H9 (cell line): ENCODE results near the gene NYAP2. TPM values are rescaled to one million over a fixed set of nuclear protein-coding genes. Genes with fewer than 3 reads are reported as not detected.

Source experiments
- DNase-seq: peaks from one replicate; pipeline ENCODE4 v3.0.0-alpha.2; 2017
- H2AFZ ChIP-seq: one replicate; pipeline ENCODE4 v1.6.1; 2013; ENCODE audit warnings: mild to moderate bottlenecking, low read length, control low read depth, moderate library complexity
- H2AK5ac ChIP-seq: 2 replicates; pipeline ENCODE4 v1.6.1; 2013; ENCODE audit warnings: low read length, control low read depth, mixed read lengths; ENCODE audit not compliant: insufficient read length
- H2BK120ac ChIP-seq: one replicate; pipeline ENCODE4 v1.6.1; 2013; ENCODE audit warnings: low read depth, mild to moderate bottlenecking, low read length, control low read depth, inconsistent platforms; ENCODE audit not compliant: poor library complexity, severe bottlenecking
- H2BK12ac ChIP-seq: 2 replicates; pipeline ENCODE4 v1.6.1; 2013; ENCODE audit warnings: low read length, control low read depth, mixed read lengths, low read depth; ENCODE audit not compliant: insufficient read length
- H2BK15ac ChIP-seq: 2 replicates; pipeline ENCODE4 v1.6.1; 2013; ENCODE audit warnings: low read depth, low read length, control low read depth
- H2BK20ac ChIP-seq: one replicate; pipeline ENCODE4 v1.6.1; 2013; ENCODE audit warnings: low read depth, mild to moderate bottlenecking, low read length, control low read depth, inconsistent platforms; ENCODE audit not compliant: poor library complexity, severe bottlenecking
- H2BK5ac ChIP-seq: 2 replicates; pipeline ENCODE4 v1.6.1; 2013; ENCODE audit warnings: low read length, control low read depth, mixed read lengths; ENCODE audit not compliant: insufficient read length
- H3K14ac ChIP-seq: 2 replicates; pipeline ENCODE4 v1.6.1; 2013; ENCODE audit warnings: low read length, control low read depth; ENCODE audit not compliant: insufficient read depth
- H3K18ac ChIP-seq: 2 replicates; pipeline ENCODE4 v1.6.1; 2013; ENCODE audit warnings: low read depth, mild to moderate bottlenecking, mixed read lengths, low read length, control low read depth; ENCODE audit not compliant: insufficient read length
- H3K23ac ChIP-seq: 2 replicates; pipeline ENCODE4 v1.6.1; 2013; ENCODE audit warnings: low read length, control low read depth, mixed read lengths, low read depth; ENCODE audit not compliant: insufficient read length
- H3K23me2 ChIP-seq: 2 replicates; pipeline ENCODE4 v1.6.1; 2013; ENCODE audit warnings: low read depth, mild to moderate bottlenecking, mixed read lengths, low read length, control low read depth; ENCODE audit not compliant: insufficient read length, poor library complexity, severe bottlenecking
- H3K27ac ChIP-seq: 2 replicates; pipeline ENCODE4 v1.5.1; 2013; ENCODE audit warnings: low read length, control low read depth, mixed read lengths, low read depth; ENCODE audit not compliant: insufficient read length
- H3K27me3 ChIP-seq: 2 replicates; pipeline ENCODE4 v1.6.1; 2013; ENCODE audit warnings: low read length, control low read depth, inconsistent platforms; ENCODE audit not compliant: insufficient read depth
- H3K4ac ChIP-seq: 2 replicates; pipeline ENCODE4 v1.6.1; 2013; ENCODE audit warnings: low read depth, mild to moderate bottlenecking, control low read depth, inconsistent platforms, low read length, moderate library complexity
- H3K4me1 ChIP-seq: 2 replicates; pipeline ENCODE4 v1.6.1; 2013; ENCODE audit warnings: low read length, control low read depth, inconsistent platforms; ENCODE audit not compliant: insufficient read depth
- H3K4me2 ChIP-seq: 2 replicates; pipeline ENCODE4 v1.6.1; 2013; ENCODE audit warnings: low read length, control low read depth, mixed read lengths; ENCODE audit not compliant: insufficient read length, insufficient read depth
- H3K56ac ChIP-seq: 2 replicates; pipeline ENCODE4 v1.6.1; 2013; ENCODE audit warnings: low read depth, mild to moderate bottlenecking, mixed read lengths, low read length, control low read depth; ENCODE audit not compliant: insufficient read length
- H3K79me1 ChIP-seq: 2 replicates; pipeline ENCODE4 v1.6.1; 2013; ENCODE audit warnings: low read depth, mild to moderate bottlenecking, moderate library complexity, low read length, control low read depth, inconsistent platforms; ENCODE audit not compliant: insufficient read depth, poor library complexity, severe bottlenecking
- H3K79me2 ChIP-seq: 2 replicates; pipeline ENCODE4 v1.6.1; 2013; ENCODE audit warnings: low read length, control low read depth, inconsistent platforms; ENCODE audit not compliant: insufficient read depth
- H3K9ac ChIP-seq: 2 replicates; pipeline ENCODE4 v1.6.1; 2013; ENCODE audit warnings: low read length, control low read depth, mixed read lengths; ENCODE audit not compliant: insufficient read length; ENCODE audit errors: extremely low read depth
- H3K9me3 ChIP-seq: one replicate; pipeline ENCODE4 v1.6.1; 2013; ENCODE audit warnings: low read depth, low read length, inconsistent platforms; ENCODE audit not compliant: control insufficient read depth
- H3T11ph ChIP-seq: one replicate; pipeline ENCODE4 v1.6.1; 2013; ENCODE audit warnings: mild to moderate bottlenecking, low read length, control low read depth, inconsistent platforms
- H4K20me1 ChIP-seq: one replicate; pipeline ENCODE4 v1.6.1; 2013; ENCODE audit not compliant: control insufficient read depth, insufficient read length, insufficient read depth
- H4K5ac ChIP-seq: 2 replicates; pipeline ENCODE4 v1.6.1; 2013; ENCODE audit warnings: low read depth, mild to moderate bottlenecking, mixed read lengths, low read length, control low read depth; ENCODE audit not compliant: insufficient read length
- H4K8ac ChIP-seq: replicated peaks from 2 replicates; pipeline ENCODE4 v1.6.1; 2013; ENCODE audit warnings: low read length, control low read depth, mixed read lengths, low read depth; ENCODE audit not compliant: insufficient read length
- H4K91ac ChIP-seq: 2 replicates; pipeline ENCODE4 v1.6.1; 2013; ENCODE audit warnings: low read depth, mild to moderate bottlenecking, moderate library complexity, mixed read lengths, low read length, control low read depth; ENCODE audit not compliant: insufficient read length
- H3K27ac Mint-ChIP-seq, 3 experiments: 2 replicates in 2 of 3; 3 replicates in 1 of 3; pipeline ENCODE4 v1.8.0; 2020 to 2021; ENCODE audit warnings: mixed read lengths in 3 of 3, mild to moderate bottlenecking in 1 of 3, moderate library complexity in 1 of 3
- H3K27me3 Mint-ChIP-seq: 2 replicates; pipeline ENCODE4 v1.8.0; 2021; ENCODE audit warnings: low read depth, mild to moderate bottlenecking, moderate library complexity, mixed read lengths
- H3K36me3 Mint-ChIP-seq, 3 experiments: 2 replicates in 2 of 3; 3 replicates in 1 of 3; pipeline ENCODE4 v1.8.0; 2020 to 2021; ENCODE audit warnings: low read depth in 3 of 3, mixed read lengths in 3 of 3; ENCODE audit not compliant: insufficient read depth in 1 of 3
- H3K4me1 Mint-ChIP-seq, 2 experiments: 2 replicates each; pipeline ENCODE4 v1.8.0; 2020; ENCODE audit warnings: mixed read lengths in 2 of 2
- H3K4me3 Mint-ChIP-seq, 2 experiments: 2 replicates in 1 of 2; 3 replicates in 1 of 2; pipeline ENCODE4 v1.8.0; 2020 to 2021; ENCODE audit warnings: mild to moderate bottlenecking in 2 of 2, mixed read lengths in 2 of 2, moderate library complexity in 1 of 2
- H3K9me3 Mint-ChIP-seq, 2 experiments: 2 replicates in 1 of 2; 3 replicates in 1 of 2; pipeline ENCODE4 v1.8.0; 2020; ENCODE audit warnings: mild to moderate bottlenecking in 2 of 2, mixed read lengths in 2 of 2, moderate library complexity in 1 of 2
- CTCF ChIP-seq: fragments of 200-600 bp; sonication (generic); conservative IDR thresholded peaks from 3 replicates; pipeline ENCODE4 v1.8.0; 2021; ENCODE audit warnings: antibody characterized with exemption, mild to moderate bottlenecking
- WGBS: extraction: QIAGEN DNeasy Blood & Tissue Kit; methylation state at CpG from one replicate; pipeline ENCODE4 v1.1.7; 2013; ENCODE audit warnings: missing lambda C conversion rate, low lambda C conversion rate, mixed read lengths; ENCODE audit not compliant: insufficient read length; ENCODE audit errors: extremely low coverage; 5-methylcytosine and 5-hydroxymethylcytosine counted together
- total RNA-seq: library from RNA; stranded (reverse); gene quantifications from 2 replicates; pipeline ENCODE4 v1.2.1, GENCODE V29; 2021

NYAP2 gene
- total RNA-seq, 1 experiment from 2014 or later: not detected

GRCh38 chr2:225599856-225600255 lies 200.3 kb downstream of the NYAP2 start:
- DNase-seq: no peak
- no peak for TF ChIP-seq CTCF
- H2BK15ac ChIP-seq: no peak overlapping the region
- H4K20me1 ChIP-seq: no peaks in the 10 kb centered on the region
- H4K5ac ChIP-seq: no peak overlapping the region
- no peak overlapping the region for H3K4ac ChIP-seq
- no peak overlapping the region for H3K27ac ChIP-seq
- Mint-ChIP-seq H3K27ac (no peak overlapping the region; a peak in 1 of 7 replicates), H3K36me3 (peaks cover 0 to 5% (median 4%) of the 10 kb centered on the region in 3 experiments; a peak in 2 of 7 replicates), H3K4me3 (no peak overlapping the region), H3K27me3 (no peaks in the 10 kb centered on the region), H3K4me1 (no peaks in the 10 kb centered on the region), H3K9me3 (peaks cover 3 to 5% of the 10 kb centered on the region in 2 experiments; a peak in 3 of 5 replicates)
- no peaks in the 10 kb centered on the region for H3K9me3 ChIP-seq
- no CpG with 5 or more reads among the region's 1 CpG for WGBS
- H3K23ac ChIP-seq: no peak overlapping the region
- H3K79me1 ChIP-seq: no peaks in the 10 kb centered on the region
- H2BK5ac ChIP-seq: no peak overlapping the region
- H3T11ph ChIP-seq: no peak overlapping the region
- H2AFZ ChIP-seq: no peak overlapping the region
- no peak overlapping the region for H3K18ac ChIP-seq
- no peak overlapping the region for H2AK5ac ChIP-seq
- no peak overlapping the region for H2BK20ac ChIP-seq
- H2BK120ac ChIP-seq: no peak overlapping the region
- no peak overlapping the region for H3K56ac ChIP-seq
- H3K9ac ChIP-seq: no peak overlapping the region
- no peak overlapping the region for H4K8ac ChIP-seq
- no peaks in the 10 kb centered on the region for H3K4me1 ChIP-seq
- H3K27me3 ChIP-seq: no peaks in the 10 kb centered on the region
- no peaks in the 10 kb centered on the region for H3K79me2 ChIP-seq
- no peak overlapping the region for H3K14ac ChIP-seq
- H3K23me2 ChIP-seq: no peaks in the 10 kb centered on the region
- no peak overlapping the region for H2BK12ac ChIP-seq
- no peak overlapping the region for H3K4me2 ChIP-seq
- H4K91ac ChIP-seq: no peak overlapping the region
